Measurements from ENCODE around the gene MED16. TPM values are rescaled to one million over a fixed set of nuclear protein-coding genes. Genes with fewer than 3 reads are reported as not detected.
"Not testable (repeated sequence)": the region's sequence is repeated elsewhere in the genome, so short reads cannot be mapped to it uniquely, and the experiment has no call there.

The MED16 gene
- polyA plus RNA-seq, 10 donors, result 26.6 to 41.5 (median 33.6) TPM

DNA sequence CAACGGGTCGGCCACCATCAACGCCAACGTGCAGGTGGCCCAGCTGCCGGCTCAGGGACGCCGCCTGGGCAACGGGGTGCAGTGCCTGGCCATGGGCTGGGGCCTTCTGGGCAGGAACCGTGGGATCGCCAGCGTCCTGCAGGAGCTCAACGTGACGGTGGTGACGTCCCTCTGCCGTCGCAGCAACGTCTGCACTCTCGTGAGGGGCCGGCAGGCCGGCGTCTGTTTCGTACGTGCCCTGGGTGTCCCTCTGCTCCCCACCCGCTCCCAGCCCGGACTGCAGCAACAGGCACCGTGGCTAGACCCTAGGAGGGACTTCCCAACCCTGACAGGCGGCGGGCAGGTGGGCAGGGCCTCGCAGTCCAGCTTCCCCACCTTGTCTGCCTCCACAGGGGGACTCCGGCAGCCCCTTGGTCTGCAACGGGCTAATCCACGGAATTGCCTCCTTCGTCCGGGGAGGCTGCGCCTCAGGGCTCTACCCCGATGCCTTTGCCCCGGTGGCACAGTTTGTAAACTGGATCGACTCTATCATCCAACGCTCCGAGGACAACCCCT is 37.3 kb downstream of the MED16 start:
- no peak for DNase-seq

DNA sequence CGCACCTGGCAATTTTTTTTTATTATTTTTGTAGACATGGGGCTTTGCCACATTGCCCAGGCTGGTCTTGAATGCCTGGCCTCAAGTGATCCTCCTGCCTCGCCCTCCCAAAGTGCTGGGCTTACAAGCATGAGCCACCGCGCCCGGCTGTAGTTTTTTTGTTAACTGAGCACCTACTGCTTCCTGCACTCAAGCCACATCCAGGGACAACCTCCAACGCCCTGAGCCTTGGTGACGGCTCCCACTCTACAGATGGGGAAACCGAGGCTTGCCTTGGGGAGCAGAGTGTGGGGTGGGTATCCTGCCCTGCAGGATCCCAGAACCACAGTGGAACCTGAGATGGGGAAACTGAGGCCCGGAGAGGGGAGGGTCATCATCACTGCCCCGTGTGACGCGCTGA is 37.8 kb downstream of the MED16 start:
- DNase-seq, result no peak

DNA sequence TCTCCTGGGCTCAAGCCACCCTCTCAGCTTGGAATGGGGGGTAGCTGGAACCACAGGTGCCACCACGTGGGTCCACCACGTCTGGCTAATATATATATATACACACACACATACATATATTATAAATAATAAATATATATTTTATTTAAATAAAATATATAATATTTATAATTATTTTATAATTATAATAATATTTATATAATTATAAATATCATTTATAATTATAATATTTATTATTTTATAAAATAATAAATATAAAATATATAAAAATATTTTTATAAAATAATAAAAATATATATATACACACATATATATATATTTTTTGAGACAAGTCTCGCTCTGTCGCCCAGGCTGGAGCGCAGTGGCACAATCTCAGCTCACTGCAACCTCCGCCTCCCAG is 38.4 kb downstream of the MED16 start:
- DNase-seq, result no peak

DNA sequence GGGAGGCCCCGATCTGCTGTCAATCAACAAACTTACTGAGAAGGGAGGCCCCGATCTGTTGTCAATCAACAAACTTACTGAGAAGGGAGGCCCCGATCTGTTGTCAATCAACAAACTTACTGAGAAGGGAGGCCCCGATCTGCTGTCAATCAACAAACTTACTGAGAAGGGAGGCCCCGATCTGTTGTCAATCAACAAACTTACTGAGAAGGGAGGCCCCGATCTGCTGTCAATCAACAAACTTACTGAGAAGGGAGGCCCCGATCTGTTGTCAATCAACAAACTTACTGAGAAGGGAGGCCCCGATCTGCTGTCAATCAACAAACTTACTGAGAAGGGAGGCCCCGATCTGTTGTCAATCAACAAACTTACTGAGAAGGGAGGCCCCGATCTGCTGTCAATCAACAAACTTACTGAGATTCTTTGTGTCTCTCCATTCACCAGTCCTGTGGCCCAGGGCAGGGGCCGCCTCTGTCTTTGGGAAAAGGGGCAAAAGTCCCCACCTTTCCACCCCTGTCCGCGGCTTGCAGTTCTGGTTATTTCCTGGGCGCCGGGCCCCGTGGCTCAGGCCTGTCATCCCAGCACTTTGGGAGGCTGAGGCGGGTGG is 39.3 kb downstream of the MED16 start:
- not testable (repeated sequence) for DNase-seq

DNA sequence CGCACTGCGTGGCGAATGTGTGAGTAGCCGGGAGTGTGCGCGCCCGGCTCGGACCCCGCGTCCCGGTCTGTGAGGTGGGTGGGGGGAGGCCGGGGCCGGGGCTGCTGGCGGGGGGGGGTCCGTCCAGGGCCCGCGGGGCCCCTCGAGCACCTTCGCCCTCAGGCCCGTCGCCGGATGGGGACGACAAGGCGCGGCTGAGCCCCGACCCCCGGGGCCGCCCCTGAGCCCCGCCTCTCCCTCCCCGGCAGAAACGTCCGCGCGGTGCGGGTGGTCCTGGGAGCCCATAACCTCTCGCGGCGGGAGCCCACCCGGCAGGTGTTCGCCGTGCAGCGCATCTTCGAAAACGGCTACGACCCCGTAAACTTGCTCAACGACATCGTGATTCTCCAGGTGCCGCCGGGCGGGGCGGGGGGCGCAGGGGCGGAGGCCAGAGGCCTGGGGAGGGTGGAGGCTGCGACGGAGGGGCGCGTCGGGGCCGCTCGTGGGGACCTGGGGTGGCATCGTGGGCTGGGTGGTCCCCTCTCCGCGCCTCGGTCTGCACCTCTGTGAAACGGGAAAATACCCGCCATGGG is 39.9 kb downstream of the MED16 start:
- DNase-seq, result no peak

DNA sequence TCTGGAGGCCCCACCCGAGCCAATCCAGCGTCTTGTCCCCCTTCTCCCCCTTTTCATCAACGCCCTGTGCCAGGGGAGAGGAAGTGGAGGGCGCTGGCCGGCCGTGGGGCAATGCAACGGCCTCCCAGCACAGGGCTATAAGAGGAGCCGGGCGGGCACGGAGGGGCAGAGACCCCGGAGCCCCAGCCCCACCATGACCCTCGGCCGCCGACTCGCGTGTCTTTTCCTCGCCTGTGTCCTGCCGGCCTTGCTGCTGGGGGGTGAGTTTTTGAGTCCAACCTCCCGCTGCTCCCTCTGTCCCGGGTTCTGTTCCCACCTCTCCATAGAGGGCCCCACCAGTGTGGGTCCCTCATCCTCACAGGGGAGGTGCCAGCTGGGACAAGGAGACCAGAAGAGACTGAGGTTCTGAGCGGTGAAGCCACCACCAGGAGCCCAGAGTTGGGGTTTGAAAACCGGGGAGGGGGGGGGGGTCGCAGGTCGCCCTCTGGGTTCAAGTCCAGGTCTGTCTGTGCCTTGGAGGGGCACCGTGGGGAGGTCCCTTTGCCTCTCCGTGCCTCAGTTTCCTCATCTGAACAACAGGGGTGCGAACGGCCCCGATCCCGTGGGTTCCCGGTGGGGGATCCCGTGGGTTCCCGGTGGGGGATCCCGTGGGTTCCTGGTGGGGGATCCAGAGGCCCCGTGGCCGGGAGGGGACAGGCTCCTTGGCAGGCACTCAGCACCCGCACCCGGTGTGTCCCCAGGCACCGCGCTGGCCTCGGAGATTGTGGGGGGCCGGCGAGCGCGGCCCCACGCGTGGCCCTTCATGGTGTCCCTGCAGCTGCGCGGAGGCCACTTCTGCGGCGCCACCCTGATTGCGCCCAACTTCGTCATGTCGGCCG is 40.6 kb downstream of the MED16 start, which contains the start of gene ELANE:
Gene ELANE (plus strand): TSS at position 168 of the 878 bp plus-strand sequence. CDS start 26 bp downstream, at position 194.
- no peak for DNase-seq

DNA sequence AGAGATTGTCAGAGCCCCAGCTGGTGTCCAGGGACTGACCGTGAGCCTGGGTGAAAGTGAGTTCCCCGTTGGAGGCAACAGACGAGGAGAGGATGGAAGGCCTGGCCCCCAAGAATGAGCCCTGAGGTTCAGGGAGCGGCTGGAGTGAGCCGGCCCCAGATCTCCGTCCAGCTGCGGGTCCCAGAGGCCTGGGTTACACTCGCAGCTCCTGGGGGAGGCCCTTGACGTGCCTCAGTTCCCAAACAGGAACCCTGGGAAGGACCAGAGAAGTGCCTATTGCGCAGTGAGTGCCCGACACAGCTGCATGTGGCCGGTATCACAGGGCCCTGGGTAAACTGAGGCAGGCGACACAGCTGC is 42.0 kb downstream of the MED16 start:
- no peak for DNase-seq

DNA sequence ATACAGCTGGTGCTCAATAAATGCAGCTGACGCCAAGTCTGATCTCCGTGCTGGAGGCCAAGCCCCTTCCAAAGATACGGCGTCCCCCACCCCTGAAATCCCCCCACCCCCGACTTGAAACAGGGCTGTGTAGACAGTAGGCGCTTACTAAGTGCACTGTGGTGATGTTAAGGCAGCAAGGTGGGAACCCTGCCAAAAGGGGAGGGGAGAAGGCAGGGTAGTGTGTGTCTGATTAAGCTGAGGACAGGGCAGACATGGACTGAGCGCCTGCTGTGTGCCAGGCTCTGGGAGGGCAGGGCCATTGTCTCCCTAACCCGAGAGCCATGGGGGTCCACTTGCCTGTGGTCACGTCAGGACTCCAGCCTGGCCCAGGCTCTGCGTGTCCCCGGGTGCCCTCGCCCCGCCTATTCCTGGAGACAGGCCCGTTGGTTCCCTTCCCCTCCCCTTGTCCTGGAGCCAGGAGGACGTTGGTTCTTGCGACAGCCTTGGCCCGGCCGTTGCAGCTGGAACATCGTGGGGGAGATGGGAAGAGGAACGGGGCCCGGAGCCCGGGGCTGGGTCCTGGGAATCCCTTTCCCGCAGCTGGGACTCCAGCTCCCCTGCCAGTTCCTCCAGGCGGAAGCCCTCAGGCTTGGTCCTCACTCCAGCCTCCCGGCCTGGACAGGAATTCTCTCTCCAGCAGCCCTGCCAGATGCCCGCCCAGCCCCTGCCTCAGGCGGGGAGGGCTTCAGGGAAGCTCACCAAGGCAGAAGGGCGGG is 42.6 kb downstream of the MED16 start:
- DNase-seq, result peak; percentile 57 to 92 (median 86)

DNA sequence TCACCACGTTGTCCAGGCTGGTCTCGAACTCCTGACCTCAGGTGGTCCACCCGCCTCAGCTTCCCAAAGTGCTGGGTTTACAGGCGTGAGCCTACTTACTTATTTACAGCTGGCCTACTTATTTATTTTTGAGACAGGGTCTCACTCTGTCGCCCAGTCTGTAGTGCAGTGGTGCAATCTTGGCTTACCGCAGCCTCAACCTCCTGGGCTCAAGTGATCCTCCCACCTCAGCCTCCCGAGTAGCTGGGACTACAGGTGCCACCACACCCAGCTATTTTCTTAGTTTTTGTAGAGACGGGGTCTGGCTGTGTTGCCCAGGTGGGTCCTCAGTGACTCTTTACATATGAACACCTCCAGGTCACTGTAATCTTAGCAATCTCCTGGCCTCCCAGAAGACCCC is 43.8 kb downstream of the MED16 start:
- DNase-seq, result not testable (repeated sequence)

DNA sequence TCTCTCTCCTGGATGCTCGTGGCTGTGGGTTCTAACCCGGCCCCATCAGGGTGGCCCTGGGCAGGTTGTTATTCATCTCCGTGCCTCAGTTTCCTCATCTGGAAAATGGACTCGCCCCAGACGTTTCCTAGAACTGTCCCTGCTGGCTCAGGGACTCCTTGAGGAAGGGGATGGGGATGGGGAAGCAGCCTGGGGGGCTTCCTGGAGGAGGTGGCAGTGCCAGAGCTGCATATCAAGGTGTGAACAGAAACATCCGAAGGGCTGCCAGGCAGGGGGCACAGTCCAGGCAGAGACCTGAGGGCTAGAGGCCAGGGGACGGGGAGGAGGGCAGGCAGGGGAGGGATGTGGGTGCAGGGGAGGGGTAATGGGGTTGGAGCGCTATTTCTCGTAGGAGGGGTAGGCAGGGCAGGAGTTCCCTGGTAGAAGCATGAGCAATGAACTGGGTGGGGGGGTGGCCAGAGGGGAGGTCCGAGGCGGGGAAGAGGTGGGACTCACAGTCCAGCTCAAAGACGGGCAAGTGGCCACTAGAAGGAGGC is 44.5 kb downstream of the MED16 start:
- no peak for DNase-seq

DNA sequence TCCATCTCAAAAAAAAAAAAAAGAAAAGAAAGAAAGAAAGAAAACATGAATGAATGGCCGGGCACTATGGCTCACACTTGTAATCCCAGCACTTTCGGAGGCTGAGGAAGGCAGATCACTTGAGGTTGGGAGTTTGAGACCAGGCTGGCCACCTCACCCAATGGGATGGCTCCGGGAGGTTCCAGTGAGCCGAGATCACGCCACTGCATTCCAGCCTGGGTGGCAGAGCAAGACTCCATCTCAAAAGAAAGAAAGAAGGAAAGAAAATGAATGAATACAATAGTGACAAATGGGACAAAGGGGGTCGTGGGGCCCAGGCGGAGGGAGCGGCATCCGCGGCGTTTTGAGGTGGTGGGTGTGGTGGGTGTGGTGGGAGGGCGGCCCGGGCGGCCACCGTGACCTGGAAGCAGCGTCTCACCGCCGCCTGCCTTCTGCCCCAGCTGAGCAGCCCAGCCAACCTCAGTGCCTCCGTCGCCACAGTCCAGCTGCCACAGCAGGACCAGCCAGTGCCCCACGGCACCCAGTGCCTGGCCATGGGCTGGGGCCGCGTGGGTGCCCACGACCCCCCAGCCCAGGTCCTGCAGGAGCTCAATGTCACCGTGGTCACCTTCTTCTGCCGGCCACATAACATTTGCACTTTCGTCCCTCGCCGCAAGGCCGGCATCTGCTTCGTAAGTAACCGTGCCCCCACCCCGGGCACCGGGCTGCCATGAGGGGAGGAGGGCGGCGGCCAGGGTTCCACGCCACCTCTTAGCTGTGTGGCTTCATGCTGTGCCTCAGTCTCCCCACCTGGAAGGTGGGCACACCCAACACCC is 47.1 kb downstream of the MED16 start:
- DNase-seq, result no peak

DNA sequence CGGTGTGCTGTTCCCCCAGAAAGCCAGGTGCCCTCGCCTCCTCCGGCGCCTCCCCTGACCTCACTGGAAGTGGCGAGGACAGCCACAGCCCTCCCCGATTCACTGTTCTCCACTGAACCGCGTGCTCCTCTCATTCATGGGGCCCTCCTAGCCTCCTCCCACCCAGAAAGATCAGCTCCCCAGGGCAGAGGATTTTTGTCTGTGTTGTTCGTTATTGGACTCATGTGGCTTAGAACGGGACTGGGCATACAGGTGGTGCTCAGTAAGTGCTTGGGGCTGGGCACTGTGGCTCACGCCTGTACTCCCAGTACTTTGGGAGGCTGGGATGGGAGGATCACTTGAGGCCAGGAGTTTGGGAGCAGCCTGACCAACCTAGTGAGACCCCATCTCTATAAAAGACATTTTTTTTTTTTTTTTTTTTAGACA is 48.4 kb downstream of the MED16 start:
- DNase-seq, result no peak

DNA sequence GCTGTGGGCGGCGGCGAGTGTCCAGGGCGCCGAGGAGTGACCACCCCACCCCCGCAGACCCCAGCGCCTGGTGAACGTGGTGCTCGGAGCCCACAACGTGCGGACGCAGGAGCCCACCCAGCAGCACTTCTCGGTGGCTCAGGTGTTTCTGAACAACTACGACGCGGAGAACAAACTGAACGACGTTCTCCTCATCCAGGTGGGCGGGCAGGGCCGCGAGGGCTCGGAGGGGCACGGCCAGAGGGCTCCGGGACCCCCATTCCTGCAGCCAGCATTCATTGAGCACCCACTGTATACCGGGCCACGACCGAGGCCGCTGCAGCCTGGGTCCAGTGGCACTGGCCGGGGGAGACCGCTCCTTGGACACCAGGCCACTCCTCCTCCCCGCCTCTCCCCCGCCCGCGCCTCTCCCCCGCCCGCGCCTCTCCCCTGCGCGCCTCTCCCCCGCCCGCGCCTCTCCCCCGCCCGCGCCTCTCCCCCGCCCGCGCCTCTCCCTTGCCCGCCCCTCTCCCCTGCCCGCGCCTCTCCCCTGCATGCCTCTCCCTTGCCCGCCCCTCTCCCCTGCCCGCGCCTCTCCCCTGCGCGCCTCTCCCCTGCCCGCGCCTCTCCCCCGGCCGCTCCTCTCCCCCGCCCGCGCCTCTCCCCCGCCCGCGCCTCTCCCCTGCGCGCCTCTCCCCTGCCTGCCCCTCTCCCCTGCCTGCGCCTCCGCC is 49.0 kb downstream of the MED16 start:
- no peak for DNase-seq

DNA sequence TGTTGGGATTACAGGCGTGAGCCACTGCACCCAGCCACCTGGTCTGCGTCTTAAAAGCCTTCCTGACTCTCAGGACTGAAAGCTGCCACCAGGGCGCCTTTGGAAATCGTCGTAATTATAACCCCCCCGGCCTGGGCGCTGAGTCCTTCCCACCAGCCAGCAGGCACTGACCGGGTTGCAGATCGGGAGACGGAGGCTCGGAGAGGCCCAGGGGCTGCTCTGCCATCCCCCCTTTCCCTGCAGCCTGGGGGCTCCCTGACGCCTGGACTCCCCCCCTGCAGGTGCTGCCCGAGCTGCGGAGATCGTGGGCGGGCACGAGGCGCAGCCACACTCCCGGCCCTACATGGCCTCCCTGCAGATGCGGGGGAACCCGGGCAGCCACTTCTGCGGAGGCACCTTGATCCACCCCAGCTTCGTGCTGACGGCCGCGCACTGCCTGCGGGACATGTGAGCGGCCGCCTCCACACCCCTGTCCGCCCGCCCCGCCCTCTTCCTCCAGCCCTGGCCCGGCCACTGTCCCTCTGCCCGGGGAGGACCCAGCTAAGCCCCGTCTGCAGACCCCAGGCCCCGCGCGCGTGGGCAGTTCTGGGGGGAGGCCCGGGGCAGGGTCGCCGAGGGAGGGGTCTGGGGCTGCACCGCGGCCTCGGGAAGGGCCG is 49.7 kb downstream of the MED16 start:
- DNase-seq, result no peak

DNA sequence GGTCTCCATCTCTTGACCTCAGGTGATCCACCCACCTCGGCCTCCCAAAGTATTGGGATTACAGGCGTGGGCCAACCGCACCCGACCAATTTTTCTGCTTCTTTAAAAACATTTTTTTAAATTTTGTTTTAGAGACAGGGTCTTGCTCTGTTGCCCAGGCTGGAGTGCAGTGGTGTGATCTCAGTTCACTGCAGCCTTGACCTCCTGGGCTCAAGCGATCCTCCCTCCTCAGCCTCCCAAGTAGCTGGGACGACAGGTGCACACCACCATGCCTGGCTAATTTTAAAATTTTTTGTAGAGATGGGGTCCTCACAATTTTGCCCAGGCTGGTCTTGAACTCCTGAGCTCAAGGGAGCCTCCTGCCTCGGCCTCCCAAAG is 50.2 kb downstream of the MED16 start:
- not testable (repeated sequence) for DNase-seq

DNA sequence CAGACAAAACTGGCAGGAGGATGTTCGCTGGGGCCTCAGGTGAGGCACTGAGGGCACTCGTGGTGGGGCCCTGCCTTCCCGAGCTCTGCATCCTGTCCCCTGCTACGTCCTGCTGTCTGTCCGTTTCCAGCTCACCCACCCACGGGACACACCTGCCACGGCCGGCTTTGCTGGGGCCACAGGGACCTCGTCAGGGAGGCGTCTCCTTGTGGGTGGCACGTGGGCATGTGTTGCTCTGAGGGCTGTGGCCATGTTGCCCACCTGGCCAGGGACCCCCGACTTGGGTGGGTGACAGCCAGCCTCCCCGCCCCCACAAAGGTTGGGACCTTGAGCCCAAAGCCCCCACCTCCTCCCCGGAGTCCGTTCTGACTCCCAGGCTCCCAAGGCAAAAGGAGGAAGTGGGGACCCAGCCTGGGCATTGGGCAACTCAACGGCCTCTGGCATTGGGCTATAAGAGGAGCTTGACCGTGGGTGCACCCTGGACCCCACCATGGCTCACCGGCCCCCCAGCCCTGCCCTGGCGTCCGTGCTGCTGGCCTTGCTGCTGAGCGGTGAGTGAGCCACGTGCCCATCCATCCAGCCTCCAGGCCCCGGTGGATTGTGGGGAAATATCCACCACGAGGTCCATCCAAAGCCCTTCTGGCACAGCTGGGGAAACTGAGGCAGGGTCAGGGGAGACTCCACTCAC is 52.3 kb downstream of the MED16 start, which contains the start of gene PRTN3:
Gene PRTN3 (plus strand): TSS at position 481 of the 688 bp plus-strand sequence. CDS start 10 bp downstream, at position 491.
- DNase-seq, result no peak

DNA sequence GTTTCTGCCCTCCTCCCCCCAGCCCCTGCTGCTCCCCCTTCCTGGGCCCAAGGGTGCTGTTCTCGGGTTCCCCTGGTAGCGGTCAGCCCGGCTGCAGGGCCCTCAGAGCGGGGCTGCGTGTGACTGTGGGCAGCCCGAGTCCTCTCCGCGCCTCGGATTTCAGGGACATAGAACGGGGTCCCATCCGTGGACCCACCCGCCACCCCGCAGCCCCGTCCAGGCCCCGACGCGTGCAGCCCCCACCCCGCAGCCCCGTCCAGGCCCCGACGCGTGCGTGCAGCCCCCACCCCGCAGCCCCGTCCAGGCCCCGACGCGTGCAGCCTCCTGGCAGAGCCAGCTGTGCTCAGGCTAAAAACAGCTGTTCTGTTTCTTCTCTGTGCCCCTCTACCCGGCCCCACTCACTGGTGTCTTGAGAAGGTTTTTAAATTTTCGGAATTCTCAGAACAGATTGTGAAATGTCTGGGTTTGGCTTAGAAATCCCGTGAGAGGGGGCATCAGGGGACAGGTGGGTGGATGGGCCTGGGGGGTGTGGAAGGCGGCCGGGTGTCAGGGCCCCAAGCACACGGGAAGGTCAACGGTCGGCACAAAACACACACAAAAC is 57.7 kb downstream of the MED16 start:
- no peak for DNase-seq

DNA sequence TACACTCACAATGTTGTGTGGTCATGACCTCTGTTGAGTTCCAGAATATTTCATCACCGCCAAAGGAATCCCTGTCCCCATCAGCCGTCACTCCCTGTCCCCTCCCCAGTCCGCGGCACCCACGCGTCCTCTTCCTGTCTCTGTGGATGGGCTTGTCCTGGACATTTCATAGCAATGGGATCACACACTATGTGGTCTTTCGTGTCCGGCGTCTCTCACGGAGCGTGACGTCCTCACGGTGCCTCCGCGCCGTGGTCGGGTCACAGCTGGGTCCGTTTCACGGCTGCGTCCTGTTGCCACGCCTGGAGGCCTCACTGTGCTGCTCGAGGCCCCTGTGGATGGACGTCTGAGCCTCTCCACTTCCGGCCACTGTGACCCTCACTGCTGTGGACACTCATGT is 58.8 kb downstream of the MED16 start:
- DNase-seq, result no peak

Measured in muscle of back (tissue), 11 donors.